ENCODE data around the gene COBL.

COBL gene

DNA sequence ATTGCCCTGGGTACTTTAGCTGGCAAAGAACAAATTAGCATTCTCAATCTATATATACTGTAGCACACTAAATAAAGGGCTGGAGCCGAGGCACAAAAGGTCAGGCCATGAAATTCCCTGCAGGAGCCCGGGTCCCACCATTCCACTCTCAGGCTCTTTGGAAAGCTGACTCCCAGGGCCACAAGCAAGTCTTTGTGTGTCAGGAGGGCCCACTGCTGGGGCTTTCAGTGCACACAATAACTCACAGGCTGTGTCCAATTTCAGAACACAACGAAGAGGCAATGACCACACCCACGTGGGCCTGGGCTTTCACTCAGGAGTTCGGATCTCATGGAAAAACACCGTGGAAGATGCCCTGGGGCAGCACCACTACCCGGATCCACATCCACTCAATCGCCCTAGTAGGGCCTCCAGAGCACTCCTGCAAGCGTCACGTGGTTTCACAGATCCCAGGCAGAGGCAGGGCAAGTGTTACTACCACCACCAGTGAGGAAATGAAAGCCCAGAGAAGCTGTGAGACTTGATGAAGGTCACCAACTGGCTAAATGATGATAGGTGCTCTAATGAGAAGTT is 60.3 kb downstream of the COBL start:
- DNase-seq, result peak in 50 of 56 donors; percentile 25 to 89 (median 72)

DNA sequence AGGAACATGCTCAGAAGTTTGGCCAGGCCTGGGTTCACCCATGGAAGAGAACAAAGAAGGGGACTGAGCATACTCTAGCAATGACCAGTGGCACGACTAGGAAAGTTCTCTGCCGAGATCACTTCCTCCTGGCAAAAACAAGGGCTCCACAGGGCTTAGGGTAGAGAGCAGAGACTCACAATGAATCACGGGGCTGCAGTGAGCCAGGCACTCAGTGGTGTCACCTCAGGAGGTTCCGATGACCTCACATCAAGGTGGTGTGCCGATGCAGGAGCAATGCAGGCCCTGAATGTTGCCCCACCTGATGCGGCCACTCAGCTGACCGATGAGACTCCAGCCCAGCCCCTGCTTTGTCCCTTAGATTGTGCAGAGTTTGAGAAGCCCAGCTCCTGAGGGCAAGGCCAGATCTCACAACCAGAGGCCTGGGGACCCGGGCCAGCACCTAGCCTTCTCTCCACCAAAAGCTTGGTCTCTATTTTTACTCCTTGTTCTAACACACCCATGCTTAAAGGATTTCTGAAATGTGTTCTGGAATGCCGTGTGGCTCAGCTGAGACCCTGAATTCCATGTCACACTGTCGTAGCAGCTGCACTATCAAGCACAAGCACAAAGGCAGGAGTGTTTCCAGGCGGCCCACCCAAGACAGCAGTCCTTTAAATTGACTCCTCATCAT is 60.9 kb downstream of the COBL start:
- DNase-seq, result peak in 13 of 56 donors; percentile 49 to 82 (median 70)

DNA sequence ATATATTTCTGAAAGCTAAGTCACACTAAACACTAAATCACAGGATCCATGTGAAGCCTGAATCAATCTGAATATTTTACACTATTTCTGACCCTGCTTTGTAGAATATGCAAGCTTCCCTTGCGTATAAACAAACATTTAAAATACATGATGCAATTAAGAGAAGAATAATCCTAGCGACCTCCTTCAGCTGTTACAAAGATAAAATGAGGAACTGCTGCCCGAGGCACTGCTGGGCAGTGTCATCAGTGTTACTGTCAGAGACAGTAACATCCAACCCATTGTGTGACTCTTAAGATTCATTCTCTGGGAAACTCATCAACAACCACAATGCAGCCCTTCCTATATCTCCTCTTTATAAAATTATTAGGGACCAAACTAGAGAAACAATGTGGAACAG is 61.6 kb downstream of the COBL start:
- no peak for DNase-seq

DNA sequence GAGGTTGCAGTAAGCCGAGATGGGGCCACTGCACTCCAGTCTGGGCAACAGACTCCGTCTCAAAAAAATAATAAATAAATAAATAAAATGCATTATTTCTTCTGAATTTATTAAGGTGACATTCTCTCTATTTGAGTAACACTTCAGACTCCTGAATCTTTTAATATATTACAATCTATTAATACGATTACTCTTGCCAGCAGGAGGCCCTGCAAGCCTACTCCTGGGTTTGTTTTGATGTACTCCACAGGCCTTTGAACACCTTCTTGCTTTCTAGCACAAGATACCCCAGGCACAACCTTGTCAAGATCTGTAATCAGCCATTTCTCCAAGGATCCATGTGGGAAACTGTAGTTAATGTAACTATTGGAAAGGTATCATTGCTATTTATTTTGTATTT is 63.5 kb downstream of the COBL start:
- DNase-seq, result peak in 2 of 56 donors; percentile 16 to 28

DNA sequence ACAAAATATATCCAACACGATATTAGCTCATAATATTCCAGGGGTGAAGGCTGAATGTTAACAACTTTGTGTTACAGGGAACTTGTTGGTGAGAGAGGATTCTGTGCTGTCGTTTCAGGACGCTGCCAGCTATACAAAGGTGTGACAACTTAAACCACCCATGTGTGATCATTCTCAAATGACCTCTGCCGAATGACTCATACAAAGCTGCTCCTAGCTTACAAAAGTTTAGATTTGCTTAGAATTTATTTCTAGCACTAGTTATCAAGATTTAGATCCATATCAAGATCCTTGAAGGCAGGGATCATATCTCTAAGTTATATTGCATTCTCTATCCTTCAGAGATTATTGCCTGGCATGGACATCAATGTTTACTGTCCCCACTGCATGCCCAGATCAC is 65.3 kb downstream of the COBL start:
- no peak for DNase-seq

DNA sequence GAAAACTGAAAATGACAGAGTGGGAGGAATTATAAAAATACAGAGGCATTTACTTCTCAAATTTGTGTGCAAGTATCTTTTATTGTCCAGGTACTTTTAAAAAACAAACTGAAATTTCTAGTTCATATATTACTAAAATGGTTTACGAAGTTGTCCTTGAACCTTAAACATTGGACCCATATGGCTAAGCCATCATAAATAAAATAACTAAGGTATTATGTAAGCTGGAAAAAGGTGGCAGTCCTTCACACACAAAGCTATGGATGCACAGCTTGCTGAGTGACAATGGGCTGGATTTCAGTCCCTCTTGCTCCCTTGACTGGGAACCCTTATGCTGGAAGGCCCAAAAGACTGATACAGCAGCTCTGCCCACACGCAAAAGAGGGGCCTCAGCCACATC is 66.1 kb downstream of the COBL start:
- no peak for DNase-seq

DNA sequence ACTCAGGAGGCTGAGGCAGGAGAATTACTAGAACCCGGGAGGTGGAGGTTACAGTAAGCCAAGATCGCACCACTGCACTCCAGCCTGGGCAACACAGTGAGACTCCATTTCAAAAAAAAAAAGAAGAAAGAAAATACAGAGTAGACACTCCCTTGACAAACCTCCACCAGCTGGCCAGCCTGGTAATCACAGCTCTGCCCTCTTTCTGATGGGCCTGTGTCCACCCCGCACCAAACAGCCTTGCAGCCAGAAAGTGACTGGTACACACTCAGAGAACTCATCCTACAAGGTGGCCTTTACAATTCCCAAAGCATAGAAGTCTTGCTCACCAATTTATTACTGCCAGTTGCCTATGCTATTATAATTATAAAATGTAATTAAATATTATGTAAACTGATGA is 66.6 kb downstream of the COBL start:
- peak in 1 of 56 donors; percentile 17 for DNase-seq

DNA sequence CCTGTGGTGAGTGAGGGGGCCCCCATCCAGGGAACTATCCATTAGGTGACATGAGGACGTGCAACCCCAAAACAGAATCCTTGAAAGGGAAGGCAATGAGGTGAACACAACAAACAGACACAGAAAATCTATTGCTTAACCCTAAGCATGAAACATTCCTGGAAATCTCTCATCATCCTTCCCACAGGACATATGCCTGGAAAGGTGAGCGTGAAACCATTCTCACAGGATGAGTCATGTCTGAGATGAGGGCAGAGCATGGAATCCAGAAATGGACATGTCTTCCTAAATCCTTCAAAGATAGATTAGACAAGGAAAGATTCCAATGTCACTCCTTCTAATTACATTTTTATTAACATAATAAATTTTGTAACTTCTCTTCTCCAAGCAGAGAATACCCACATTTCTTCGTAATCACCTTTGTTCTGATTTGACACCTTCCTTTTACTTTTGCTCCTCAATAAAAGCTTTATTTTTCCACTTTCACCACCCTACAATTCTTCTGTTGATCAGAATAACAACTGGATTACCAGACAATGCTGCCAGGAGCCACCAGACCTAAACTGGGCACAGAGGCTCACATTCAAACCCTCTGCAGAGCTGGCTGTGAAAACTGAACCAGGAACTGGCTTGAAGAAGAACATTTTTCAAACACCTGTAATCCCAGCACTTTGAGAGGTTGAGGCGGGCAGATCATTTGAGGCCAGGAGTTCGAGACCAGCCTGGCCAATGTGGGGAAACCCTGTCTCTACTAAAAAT is 67.2 kb downstream of the COBL start:
- no peak for DNase-seq

DNA sequence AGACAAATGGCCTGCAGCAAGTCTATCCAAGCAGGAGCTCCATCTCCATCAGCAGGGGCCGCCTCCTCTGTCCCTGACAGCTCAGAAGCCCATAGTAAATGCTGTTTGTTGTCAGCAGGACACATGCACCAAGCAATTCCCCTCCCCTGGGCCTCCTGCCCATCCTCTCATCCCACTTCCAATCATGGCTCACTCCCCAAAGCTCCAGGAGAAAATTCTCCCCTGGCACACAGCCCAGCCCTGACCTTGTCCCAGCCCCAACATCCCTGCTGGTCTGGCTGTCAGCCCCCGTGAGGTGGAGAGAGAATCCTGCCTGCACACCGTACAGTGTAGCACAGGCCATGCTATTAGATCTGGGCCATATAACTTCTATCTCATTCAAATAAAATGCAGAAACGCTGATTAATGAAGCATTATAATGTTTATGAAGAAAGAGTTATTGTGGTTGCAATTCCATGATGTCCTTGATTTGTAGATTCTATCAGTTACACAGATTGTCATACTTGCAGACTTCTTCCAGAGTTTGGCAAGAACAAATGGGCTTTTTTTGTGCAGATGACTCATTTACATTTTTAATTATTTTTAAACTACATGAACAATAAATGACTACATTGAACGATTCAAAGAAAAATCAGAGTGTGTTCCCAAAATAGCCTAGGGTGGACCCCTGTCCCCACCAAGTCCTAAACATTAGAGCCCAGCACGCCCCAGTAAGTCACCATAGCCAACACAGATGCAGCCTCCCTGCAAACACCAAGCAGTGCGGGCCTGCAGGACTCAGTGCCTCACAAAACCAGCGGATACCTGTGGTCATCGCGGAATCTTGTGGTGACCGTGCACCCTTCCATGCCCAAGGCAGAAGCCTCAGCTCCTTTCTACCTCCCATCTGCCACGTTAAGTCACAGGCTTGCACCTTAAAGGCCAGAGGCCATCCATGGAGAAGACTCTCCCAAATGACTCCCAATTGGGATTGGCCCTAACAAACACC is 70.1 kb downstream of the COBL start:
- DNase-seq, result peak in 51 of 56 donors; percentile 16 to 84 (median 61)

DNA sequence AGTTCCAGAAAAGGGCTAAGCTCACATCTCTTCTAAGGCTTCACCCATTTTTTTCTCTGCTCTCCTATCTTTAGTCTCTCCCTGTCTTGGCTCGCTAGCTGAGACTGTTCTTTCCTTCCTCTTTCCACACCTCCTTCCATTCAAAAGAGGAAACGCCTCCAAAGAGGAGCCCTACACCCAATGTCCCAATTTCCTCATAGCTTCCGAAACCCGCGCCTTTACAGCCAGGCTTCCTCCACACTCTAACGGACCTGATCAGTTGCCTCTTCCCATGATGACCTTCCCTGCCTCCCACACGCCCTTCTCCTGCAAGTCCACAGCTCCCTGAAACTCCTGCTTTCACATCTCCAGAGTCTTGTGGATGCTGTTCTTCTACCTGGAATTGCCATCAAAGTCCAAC is 71.7 kb downstream of the COBL start:
- no peak for DNase-seq

DNA sequence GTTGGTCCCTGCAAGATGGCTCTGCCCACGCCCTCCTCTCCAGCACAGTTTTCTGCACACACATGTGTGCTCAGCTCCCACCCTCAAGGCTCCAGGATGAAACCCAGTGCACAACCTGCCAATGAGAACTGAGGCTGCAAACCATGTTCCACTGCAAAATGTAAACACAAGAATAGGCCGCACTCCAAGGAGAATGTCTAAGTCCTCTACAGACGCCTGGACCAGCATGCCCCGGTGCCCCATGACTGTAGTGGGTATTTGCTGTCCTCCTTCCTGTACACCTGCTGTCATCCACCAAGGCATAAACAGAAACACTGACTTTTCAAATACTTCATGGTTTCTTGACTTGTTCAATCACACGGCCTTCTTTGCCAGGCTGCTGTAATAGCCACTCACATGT is 72.6 kb downstream of the COBL start:
- no peak for DNase-seq

DNA sequence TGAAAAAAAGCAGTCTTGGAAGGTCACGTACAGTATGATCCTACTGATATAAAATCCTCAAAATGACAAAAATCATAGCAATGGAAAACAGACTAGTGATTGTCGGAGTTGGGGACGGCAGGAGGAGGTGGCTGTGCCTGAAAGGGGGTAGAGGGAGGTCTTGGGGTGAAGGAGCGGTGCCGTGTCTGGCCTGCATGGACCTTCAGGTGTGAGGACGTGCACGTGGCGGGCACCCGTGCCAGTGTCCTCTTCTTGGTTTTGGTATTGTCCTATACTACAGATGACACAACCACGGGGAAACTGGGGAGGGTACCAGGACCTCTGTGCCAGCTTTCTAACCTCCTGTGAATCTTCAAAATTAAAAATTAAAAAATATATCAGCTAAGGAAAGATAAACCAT is 73.0 kb downstream of the COBL start:
- DNase-seq, result no peak

DNA sequence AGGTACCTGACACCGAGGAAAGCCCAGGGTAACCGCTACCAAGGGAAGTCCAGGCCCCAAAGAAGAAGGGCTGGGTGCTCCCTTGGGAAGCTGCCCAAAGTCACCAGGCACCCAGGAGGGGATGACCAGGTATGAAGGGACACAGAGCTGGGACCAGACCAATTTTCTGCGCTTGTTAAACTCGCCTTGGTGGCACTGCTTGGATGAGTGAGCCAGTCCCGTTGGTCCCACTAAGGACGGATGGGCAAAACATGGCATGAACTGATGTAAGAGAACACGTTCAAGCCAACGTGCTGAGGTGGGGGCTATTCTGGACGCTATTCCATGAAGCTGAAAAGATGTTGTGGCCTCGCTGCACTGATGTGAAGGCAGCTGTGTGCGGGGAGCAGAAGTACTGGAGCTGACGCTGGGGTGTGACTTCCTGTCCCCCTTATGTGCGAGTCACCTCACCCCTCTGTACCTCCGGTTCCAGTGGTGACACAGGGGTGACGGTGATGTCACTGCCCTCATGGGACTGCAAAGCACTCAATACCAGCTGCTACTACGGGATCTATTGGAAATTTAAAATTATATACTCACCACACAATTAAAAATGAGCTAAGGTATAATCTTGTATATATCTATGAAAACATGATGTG is 73.6 kb downstream of the COBL start:
- DNase-seq, result no peak

DNA sequence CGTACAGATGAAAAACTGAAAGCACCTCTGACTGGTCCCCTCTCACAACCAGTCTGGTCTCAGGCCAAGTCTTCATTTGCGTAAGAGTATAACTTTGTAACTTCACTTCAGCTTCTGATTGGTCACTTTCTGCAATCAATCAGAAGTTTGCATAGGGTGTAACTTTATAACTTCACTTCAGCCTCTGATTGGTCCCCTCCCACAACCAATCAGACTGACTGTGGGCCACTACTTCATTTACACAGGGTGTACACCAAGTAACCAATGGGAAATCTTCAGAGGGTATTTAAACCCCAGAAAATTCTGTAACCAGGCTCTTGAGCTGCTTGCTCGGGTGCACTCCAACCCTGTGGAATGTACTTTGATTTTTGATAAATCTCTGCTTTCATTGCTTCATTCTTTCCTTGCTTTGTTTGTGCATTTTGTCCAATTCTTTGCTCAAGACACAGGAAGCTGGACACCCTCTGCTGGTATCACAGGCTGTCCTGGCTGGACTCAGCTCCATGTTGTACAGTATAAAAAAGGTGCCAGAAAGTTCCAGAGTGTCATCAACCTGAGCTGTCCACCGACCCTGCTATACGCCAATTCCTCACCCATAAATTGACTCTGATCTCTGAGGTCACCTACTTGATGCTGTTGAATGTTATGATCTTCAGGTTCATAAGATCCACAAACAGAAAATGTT is 74.5 kb downstream of the COBL start:
- no peak for DNase-seq

DNA sequence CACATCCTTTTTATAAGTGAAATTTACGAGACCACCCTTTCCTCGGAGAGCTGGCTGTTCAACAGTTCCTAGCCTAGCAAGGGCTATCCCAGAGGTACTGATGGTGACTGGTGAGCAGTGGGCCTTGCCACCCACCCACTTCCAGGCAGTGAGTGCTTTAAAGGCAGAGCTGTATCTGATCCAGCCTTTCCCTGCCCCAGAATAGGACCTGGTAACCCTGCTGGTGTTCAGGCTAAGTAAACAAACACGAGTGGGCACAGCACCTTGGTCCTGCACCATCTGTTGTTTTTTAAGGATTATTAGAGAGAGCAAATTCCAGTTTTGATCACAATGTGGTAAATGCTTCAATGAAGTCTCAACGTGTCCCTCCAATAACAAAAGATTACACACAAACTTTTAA is 75.7 kb downstream of the COBL start:
- no peak for DNase-seq

DNA sequence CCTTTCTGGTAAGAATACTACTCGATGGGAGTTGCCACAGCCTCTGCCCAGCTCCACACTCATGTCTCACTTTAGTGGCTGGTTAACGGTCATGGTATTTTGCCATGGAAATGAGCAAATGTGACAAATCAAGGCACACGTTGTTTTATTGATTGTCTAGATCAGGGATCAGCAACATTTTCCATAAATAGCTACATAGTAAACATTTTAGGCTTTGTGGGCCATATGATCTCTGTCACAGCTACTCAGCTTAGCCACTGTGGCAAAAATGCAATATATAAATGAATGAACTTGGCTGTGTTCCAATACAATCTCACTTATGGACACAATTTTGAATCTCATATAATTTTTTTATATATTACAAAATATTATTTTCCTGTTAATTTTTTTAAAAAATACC is 76.9 kb downstream of the COBL start:
- DNase-seq, result no peak

DNA sequence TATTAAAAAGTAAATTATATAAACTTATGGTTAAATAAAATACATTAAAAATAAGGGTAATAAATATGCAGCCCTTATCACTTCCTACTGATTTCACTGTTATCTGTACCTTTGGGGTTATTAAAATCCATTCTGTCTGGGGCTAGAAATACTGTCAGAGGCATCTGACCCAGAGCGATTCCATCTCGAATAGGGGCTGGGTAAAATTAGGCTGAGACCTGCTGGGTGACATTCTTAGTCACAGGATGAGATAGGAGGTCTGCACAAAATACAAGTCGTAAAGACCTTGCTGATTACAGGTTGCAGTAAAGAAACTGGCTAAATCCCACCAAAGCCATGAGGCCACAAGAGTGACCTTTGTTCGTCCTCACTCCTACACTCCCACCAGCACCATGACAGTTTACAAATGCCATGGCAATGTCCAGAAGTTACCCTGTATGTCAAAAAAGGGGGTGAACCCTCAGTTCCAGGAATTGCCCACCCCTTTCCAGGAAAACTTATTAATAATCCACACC is 77.6 kb downstream of the COBL start:
- DNase-seq, result no peak

DNA sequence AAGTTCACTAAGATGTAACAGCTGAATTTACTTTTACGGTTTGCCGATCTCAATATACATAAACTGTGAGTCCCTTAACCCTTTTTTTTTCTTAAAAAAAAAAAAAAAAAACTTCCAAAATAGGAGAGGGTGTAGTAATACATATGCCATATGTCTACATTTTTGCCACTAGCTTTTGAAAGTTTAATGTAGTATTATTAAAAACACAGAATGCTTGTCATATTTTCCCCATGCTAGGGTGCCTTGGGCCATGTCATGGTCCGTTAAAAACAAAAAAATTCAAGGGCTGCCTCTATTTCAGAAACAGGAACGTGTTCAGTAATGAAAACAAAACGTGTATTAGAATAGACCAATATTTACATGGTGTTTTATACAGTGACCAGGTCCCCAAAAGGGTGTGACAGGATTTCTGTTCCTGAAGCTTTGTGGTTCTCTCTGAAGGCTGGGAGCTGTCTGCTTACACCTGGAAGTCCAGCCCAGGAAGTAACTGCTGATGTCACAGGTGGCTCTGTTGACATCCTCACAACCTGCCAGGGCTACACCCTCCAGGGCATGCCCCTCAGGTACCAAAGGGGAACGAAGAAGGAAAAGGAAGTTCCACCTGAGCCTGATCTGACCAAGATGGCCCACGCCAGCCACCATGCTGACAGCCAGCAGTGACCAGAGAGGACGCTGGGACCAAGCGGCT is 79.0 kb downstream of the COBL start:
- no peak for DNase-seq

DNA sequence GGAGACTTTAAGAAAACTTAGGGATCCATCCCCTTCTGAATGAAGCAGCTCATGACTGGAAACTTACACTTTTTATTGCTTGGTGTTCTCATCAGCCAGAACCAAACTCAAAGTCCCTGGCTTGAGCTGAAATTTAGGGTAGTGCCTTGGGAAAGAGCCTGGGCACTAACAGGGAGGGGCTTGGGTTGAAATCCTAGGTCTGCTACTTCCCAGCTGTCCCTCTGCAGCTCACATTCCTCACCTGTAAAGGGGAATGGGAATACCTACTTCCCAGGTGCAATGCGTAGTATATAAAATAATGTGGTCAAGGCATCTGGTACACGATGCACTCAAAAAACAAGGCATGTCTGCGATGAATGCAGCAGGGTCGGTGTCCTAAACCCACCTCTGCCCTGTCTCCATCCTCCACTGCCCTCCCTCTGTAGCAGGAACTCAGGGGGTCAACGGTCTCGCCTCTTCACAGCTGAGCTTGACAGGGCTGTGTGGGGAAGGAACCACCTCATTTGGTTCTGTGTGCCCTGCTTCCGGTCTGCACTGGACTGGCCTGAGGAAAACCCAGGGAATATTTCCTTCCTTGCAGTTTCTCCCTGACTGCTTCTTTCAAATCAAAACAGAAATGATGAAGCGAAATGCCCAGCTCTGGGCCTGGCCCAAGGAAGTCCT is 80.0 kb downstream of the COBL start:
- no peak for DNase-seq

All from nucleus accumbens (tissue), 56 donors.